Panc1 (cell line): ENCODE data around the gene SMIM36.

ENCODE experiments used
- POLR2AphosphoS5 ChIP-seq: IDR thresholded peaks from 2 replicates; pipeline ENCODE4 v1.6.1; 2012; ENCODE audit warnings: mild to moderate bottlenecking, low read depth, low read length, moderate library complexity
- SIN3A ChIP-seq: IDR thresholded peaks from 2 replicates; pipeline ENCODE4 v1.6.1; 2012; ENCODE audit warnings: low read depth, mild to moderate bottlenecking, low read length, moderate library complexity, borderline replicate concordance; ENCODE audit not compliant: insufficient read depth
- TCF7L2 ChIP-seq: IDR thresholded peaks from 2 replicates; pipeline ENCODE4 v1.6.1; 2011; ENCODE audit warnings: mild to moderate bottlenecking, low read depth, low read length, inconsistent platforms
- TF ChIP-seq, protein P1 (sequence below): fragments of 450-650 bp; IDR thresholded peaks from 2 replicates; pipeline ENCODE4 v1.5.1; 2017; ENCODE audit warnings: mild to moderate bottlenecking
- TF ChIP-seq, protein P2 (sequence below), 2 experiments: IDR thresholded peaks; 2 replicates each; pipeline ENCODE4 v1.6.1; 2011 to 2012; ENCODE audit warnings: low read depth in 2 of 2, control low read depth in 1 of 2, low read length in 1 of 2, mild to moderate bottlenecking in 1 of 2, moderate library complexity in 1 of 2; ENCODE audit not compliant: insufficient read depth in 1 of 2

GRCh38 chr17:55524440-55525220 lies 13.4 kb upstream of the SMIM36 start:
- TF ChIP-seq, protein P1, sequence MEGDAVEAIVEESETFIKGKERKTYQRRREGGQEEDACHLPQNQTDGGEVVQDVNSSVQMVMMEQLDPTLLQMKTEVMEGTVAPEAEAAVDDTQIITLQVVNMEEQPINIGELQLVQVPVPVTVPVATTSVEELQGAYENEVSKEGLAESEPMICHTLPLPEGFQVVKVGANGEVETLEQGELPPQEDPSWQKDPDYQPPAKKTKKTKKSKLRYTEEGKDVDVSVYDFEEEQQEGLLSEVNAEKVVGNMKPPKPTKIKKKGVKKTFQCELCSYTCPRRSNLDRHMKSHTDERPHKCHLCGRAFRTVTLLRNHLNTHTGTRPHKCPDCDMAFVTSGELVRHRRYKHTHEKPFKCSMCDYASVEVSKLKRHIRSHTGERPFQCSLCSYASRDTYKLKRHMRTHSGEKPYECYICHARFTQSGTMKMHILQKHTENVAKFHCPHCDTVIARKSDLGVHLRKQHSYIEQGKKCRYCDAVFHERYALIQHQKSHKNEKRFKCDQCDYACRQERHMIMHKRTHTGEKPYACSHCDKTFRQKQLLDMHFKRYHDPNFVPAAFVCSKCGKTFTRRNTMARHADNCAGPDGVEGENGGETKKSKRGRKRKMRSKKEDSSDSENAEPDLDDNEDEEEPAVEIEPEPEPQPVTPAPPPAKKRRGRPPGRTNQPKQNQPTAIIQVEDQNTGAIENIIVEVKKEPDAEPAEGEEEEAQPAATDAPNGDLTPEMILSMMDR = no peak
- TF ChIP-seq, protein P2, sequence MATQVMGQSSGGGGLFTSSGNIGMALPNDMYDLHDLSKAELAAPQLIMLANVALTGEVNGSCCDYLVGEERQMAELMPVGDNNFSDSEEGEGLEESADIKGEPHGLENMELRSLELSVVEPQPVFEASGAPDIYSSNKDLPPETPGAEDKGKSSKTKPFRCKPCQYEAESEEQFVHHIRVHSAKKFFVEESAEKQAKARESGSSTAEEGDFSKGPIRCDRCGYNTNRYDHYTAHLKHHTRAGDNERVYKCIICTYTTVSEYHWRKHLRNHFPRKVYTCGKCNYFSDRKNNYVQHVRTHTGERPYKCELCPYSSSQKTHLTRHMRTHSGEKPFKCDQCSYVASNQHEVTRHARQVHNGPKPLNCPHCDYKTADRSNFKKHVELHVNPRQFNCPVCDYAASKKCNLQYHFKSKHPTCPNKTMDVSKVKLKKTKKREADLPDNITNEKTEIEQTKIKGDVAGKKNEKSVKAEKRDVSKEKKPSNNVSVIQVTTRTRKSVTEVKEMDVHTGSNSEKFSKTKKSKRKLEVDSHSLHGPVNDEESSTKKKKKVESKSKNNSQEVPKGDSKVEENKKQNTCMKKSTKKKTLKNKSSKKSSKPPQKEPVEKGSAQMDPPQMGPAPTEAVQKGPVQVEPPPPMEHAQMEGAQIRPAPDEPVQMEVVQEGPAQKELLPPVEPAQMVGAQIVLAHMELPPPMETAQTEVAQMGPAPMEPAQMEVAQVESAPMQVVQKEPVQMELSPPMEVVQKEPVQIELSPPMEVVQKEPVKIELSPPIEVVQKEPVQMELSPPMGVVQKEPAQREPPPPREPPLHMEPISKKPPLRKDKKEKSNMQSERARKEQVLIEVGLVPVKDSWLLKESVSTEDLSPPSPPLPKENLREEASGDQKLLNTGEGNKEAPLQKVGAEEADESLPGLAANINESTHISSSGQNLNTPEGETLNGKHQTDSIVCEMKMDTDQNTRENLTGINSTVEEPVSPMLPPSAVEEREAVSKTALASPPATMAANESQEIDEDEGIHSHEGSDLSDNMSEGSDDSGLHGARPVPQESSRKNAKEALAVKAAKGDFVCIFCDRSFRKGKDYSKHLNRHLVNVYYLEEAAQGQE (IDR thresholded peaks at IDR 0.05; ENCODE audit: insufficient read depth in 1 of 2, low read depth in 2 of 2, low read length in 1 of 2) = no peak
- TF ChIP-seq POLR2AphosphoS5 (no peak), SIN3A (no peak), TCF7L2 (no peak)
